ENCODE measurements around the gene ABCC5.
"Not testable (repeated sequence)": the region's sequence is repeated elsewhere in the genome, so short reads cannot be mapped to it uniquely, and the experiment has no call there.

Gene ABCC5
- total RNA-seq, result 31.9 reads per million, percentile 58 among the genes with 10 or more reads in this experiment

- peak; percentile 70 for DNase-seq
Measured at GRCh38 chr3:184017672-184018423, at the start of gene ABCC5. TSS of gene ABCC5 (minus strand) at chr3:184017884. CDS start at chr3:184014392, 3,492 bp downstream.

GRCh38 chr3:184066211-184066610 lies 48.5 kb upstream of the ABCC5 start:
- no peak for DNase-seq

- no peak for DNase-seq
Measured at GRCh38 chr3:184062637-184063036, 45.0 kb upstream of the ABCC5 start.

- DNase-seq, result no peak
Measured at GRCh38 chr3:184059424-184059823, 41.7 kb upstream of the ABCC5 start.

- DNase-seq, result no peak
Measured at GRCh38 chr3:184058029-184058428, 40.3 kb upstream of the ABCC5 start.

- DNase-seq, result no peak
Measured at GRCh38 chr3:184052767-184053166, 35.1 kb upstream of the ABCC5 start, which contains the start of gene HTR3C. TSS of gene HTR3C (plus strand) at chr3:184053047. CDS start at chr3:184053081, 34 bp downstream.

GRCh38 chr3:184050217-184050847 lies 32.6 kb upstream of the ABCC5 start:
- DNase-seq, result no peak

- DNase-seq, result no peak
Measured at GRCh38 chr3:184045995-184046394, 28.3 kb upstream of the ABCC5 start.

- DNase-seq, result no peak
Measured at GRCh38 chr3:184042617-184043016, 24.9 kb upstream of the ABCC5 start.

- DNase-seq, result no peak
Measured at GRCh38 chr3:184040010-184040409, 22.3 kb upstream of the ABCC5 start.

GRCh38 chr3:184039414-184039813 lies 21.7 kb upstream of the ABCC5 start:
- no peak for DNase-seq

GRCh38 chr3:184038307-184038706 lies 20.6 kb upstream of the ABCC5 start:
- DNase-seq, result not testable (repeated sequence)

- DNase-seq, result no peak
Measured at GRCh38 chr3:184037816-184038215, 20.1 kb upstream of the ABCC5 start.

GRCh38 chr3:184031187-184031792 lies 13.6 kb upstream of the ABCC5 start, which contains the start of gene HTR3D:
TSS of gene HTR3D (plus strand) at chr3:184031742. CDS start at chr3:184031742, 0 bp downstream.
- DNase-seq, result no peak

GRCh38 chr3:184030536-184030935 lies 12.9 kb upstream of the ABCC5 start:
- DNase-seq, result no peak

- no peak for DNase-seq
Measured at GRCh38 chr3:184029443-184029842, 11.8 kb upstream of the ABCC5 start.

GRCh38 chr3:184028275-184028890 lies 10.7 kb upstream of the ABCC5 start:
- not testable (repeated sequence) for DNase-seq

GRCh38 chr3:184025256-184025655 lies 7.6 kb upstream of the ABCC5 start:
- DNase-seq, result not testable (repeated sequence)

GRCh38 chr3:184022323-184022722 lies 4.6 kb upstream of the ABCC5 start:
- DNase-seq, result no peak

GRCh38 chr3:184018424-184018973 lies 815 bp upstream of the ABCC5 start:
- no peak for DNase-seq

GRCh38 chr3:184016811-184017671 lies 643 bp downstream of the ABCC5 start:
- DNase-seq, result peak; percentile 9

GRCh38 chr3:184016169-184016570 lies 1.5 kb downstream of the ABCC5 start:
- DNase-seq, result no peak

Data from effector CD4-positive, alpha-beta T cell (primary cell).